CD4-positive, alpha-beta T cell (primary cell): ENCODE data around the gene TROAP. TPM values are rescaled to one million over a fixed set of nuclear protein-coding genes. Genes with fewer than 3 reads are reported as not detected.

Source experiments
- ATAC-seq: fragments of 200-7000 bp; cut with Tn5 transposase; one replicate; pipeline ENCODE4 v1.10.0; 2022; ENCODE audit warnings: mild to moderate bottlenecking; ENCODE audit not compliant: poor library complexity
- CTCF ChIA-PET: fragments of 350-600 bp; sonication (Branson Sonifier 250); formaldehyde crosslinking; loops from one replicate; lab custom pipeline; 2021; ENCODE audit warnings: antibody characterized with exemption, inconsistent platforms; lab: Charles Lee
- POLR2A ChIA-PET: fragments of 350-600 bp; sonication (Branson Sonifier 250); formaldehyde crosslinking; loops from one replicate; lab custom pipeline; 2021; ENCODE audit warnings: antibody characterized with exemption, inconsistent platforms; lab: Charles Lee
- DNase-seq, 14 experiments: peaks; one replicate each; pipeline ENCODE4 v3.0.0-alpha.2; 2013 to 2020; ENCODE audit warnings: mixed read lengths in 2 of 14
- H3K27ac ChIP-seq, 2 donors: one replicate each; pipeline versions ENCODE4 v1.5.1 to v1.7.0; 2013; ENCODE audit warnings: low read length in 2 of 2, low read depth in 1 of 2, mild to moderate bottlenecking in 1 of 2
- H3K27me3 ChIP-seq, 2 experiments: 1 replicate in 1 of 2; 2 replicates in 1 of 2; pipeline versions ENCODE4 v1.6.1 to v1.7.0; 2013; ENCODE audit warnings: low read length in 2 of 2, control low read depth in 1 of 2, mild to moderate bottlenecking in 1 of 2, moderate library complexity in 1 of 2; ENCODE audit not compliant: insufficient read depth in 2 of 2, control insufficient read depth in 1 of 2
- H3K36me3 ChIP-seq: one replicate; pipeline ENCODE4 v1.6.1; 2013; ENCODE audit warnings: low read length, control low read depth; ENCODE audit not compliant: insufficient read depth
- H3K4me1 ChIP-seq: one replicate; pipeline ENCODE4 v1.6.1; 2013; ENCODE audit warnings: low read length, control low read depth; ENCODE audit not compliant: insufficient read depth
- H3K4me3 ChIP-seq: one replicate; pipeline ENCODE4 v1.5.1; 2013; ENCODE audit warnings: mild to moderate bottlenecking, low read length, moderate library complexity
- H3K9me3 ChIP-seq, 2 experiments: 1 replicate in 1 of 2; 2 replicates in 1 of 2; pipeline versions ENCODE4 v1.6.1 to v1.7.0; 2013; ENCODE audit warnings: low read length in 2 of 2, mild to moderate bottlenecking in 2 of 2, control low read depth in 1 of 2, moderate library complexity in 1 of 2; ENCODE audit not compliant: control insufficient read depth in 1 of 2, insufficient read depth in 1 of 2
- H3K27ac Mint-ChIP-seq: one replicate; pipeline ENCODE4 v1.8.0; 2020; ENCODE audit warnings: mixed read lengths
- H3K27me3 Mint-ChIP-seq: one replicate; pipeline ENCODE4 v1.8.0; 2021; ENCODE audit warnings: mixed read lengths
- H3K36me3 Mint-ChIP-seq: one replicate; pipeline ENCODE4 v1.8.0; 2021; ENCODE audit warnings: low read depth, mixed read lengths
- H3K4me1 Mint-ChIP-seq: one replicate; pipeline ENCODE4 v1.8.0; 2021; ENCODE audit warnings: low read depth, mixed read lengths
- H3K4me3 Mint-ChIP-seq: one replicate; pipeline ENCODE4 v1.8.0; 2020; ENCODE audit warnings: mild to moderate bottlenecking, mixed read lengths
- H3K9me3 Mint-ChIP-seq: one replicate; pipeline ENCODE4 v1.8.0; 2020; ENCODE audit warnings: mixed read lengths
- intact Hi-C, 2 experiments: fragments of 100-400 bp; cut with DNase I in 1 of 2; cut with micrococcal nuclease in 1 of 2; formaldehyde crosslinking; loops; one replicate each; pipeline versions ENCODE4 v1.15.1 to v1.9.0; 2023 to 2025; cut with DNase I, micrococcal nuclease
- total RNA-seq, 174 experiments: library from RNA in 2 of 174; stranded (reverse) in 2 of 174; gene quantifications; one replicate each; pipeline ENCODE4 v1.2.3 and lab custom pipeline; 2021 to 2026
- TF ChIP-seq, protein P1 (sequence below): fragments of 200-600 bp; IDR thresholded peaks from one replicate; pipeline ENCODE4 v1.8.0; 2022; ENCODE audit warnings: antibody characterized with exemption, mild to moderate bottlenecking

Gene TROAP
- total RNA-seq, 2 experiments from 2014 or later: 0.30 to 0.31 TPM

DNA sequence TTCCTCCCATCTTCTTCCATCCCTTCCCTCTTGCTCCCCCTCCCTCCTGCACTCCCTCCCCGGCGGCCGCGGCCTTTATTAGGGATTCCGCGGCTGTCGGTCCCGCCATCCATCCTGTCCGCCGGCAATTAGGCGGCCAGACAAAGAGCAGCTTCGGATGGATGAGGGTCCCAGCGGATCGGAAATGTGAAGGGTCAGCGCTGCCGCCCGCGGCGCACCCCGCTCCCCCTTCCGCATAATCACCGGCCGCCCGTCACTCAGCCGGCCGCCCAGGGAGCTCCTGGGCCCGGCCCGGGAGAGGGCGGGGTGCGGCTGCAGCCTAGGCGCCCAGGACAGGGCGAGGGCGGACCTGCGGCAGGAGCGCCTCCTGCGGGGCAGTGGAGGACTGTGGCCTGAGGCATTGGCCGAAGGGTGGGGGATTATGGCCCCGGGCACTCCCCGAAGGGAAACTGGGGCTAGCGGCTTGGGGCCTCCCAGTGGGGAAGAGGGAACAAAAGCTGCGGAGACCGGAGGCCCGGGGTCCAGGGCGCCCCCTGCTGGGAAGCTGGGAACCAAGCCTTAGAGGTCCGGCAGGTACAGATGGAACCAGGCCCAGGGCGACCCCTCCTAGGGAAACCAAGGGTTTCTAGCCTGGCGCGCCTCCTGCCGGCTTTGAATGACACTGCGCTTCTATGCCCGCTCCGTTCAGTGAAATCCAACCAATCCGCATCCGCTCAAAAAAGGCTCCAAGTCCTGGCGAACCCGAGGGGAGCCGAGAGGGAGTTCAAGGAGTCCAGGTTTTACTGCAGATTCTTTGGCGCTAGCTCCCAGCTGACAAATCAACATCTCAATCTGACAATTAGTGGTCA lies 19.2 kb downstream of the TROAP start:
- peak overlapping the region; percentile 51 for H3K4me3 ChIP-seq
- no peak overlapping the region for H3K27ac ChIP-seq
- no peaks in the 10 kb centered on the region for H3K36me3 ChIP-seq
- H3K4me1 ChIP-seq: peaks cover 66% of the 10 kb centered on the region
- Mint-ChIP-seq H3K36me3 (no peaks in the 10 kb centered on the region), H3K4me3 (peak overlapping the region; percentile 78), H3K9me3 (no peaks in the 10 kb centered on the region), H3K27me3 (peaks cover 89% of the 10 kb centered on the region), H3K4me1 (peaks cover 59% of the 10 kb centered on the region), H3K27ac (no peak overlapping the region)
- ATAC-seq (peak; percentile 78), DNase-seq (peak; percentile 42 to 84 (median 63))
- TF ChIP-seq, protein P1, sequence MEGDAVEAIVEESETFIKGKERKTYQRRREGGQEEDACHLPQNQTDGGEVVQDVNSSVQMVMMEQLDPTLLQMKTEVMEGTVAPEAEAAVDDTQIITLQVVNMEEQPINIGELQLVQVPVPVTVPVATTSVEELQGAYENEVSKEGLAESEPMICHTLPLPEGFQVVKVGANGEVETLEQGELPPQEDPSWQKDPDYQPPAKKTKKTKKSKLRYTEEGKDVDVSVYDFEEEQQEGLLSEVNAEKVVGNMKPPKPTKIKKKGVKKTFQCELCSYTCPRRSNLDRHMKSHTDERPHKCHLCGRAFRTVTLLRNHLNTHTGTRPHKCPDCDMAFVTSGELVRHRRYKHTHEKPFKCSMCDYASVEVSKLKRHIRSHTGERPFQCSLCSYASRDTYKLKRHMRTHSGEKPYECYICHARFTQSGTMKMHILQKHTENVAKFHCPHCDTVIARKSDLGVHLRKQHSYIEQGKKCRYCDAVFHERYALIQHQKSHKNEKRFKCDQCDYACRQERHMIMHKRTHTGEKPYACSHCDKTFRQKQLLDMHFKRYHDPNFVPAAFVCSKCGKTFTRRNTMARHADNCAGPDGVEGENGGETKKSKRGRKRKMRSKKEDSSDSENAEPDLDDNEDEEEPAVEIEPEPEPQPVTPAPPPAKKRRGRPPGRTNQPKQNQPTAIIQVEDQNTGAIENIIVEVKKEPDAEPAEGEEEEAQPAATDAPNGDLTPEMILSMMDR: peak; percentile 87
- ChIA-PET CTCF (interaction anchor here (0.6 to 3.5 kb wide), 16 partner anchors 8 to 107 kb away, joined by 3 to 25 read pairs (median 6); partner anchors contain the start of genes SPATS2 and TROAP), POLR2A (interaction anchor here (0.8 to 1.7 kb wide), 7 partner anchors 9 to 171 kb away, joined by 3 to 6 read pairs (median 4); partner anchors contain the start of genes PRPH, SPATS2 and TROAP)
- H3K27me3 ChIP-seq: peaks cover 74 to 79% of the 10 kb centered on the region in 2 experiments
- intact Hi-C loops: loop anchor here (1.0 kb wide), 1 partner anchor 54 kb away; no protein-coding TSS in a partner anchor
- peaks cover 0 to 20% of the 10 kb centered on the region in 2 experiments for H3K9me3 ChIP-seq

DNA sequence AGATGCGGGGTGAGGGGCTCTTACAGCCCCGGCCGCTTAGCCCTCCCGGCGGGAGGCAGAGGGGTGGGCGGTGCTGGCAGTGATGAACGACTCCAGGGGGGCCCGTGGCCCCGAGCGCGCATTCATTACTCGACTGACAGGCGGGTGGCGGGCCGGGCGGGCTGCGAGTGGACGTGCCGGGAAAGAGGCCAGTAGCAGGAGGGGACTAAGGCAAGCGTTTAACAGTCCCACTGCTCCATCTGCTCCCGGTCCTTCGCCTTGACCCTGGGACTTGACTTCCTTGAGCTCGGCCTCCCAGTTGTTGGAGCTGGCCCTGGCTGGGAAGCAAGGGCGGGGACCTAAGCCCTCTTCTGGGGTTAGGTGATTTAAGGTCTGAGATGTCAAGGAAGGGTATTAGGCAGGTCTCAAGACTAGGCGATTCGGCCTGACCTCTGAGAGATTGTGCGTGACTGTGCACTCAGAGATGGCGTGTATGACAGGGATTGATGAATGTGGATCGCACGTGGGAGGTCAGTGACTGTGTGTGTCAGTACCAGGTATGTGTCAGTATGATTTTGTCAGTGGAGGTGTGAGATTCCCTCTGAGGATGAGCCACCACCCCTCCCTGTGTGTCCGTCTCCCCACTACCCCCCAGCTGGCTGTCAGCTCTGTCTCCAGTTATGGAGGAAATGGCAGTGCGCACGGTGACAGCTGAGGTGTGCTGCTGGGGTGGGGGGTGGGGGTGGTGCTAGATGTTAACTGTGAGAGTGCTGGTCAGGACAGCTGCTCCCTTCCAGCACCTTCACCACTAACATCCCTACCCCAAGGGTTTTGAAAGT lies 20.1 kb downstream of the TROAP start:
- peaks cover 66% of the 10 kb centered on the region for H3K4me1 ChIP-seq
- DNase-seq: peak in 4 of 14 experiments; percentile 44 to 63 (median 51)
- Mint-ChIP-seq H3K4me3 (peak overlapping the region; percentile 78), H3K9me3 (no peaks in the 10 kb centered on the region), H3K27ac (no peak overlapping the region), H3K27me3 (peaks cover 89% of the 10 kb centered on the region), H3K36me3 (no peaks in the 10 kb centered on the region), H3K4me1 (peaks cover 52% of the 10 kb centered on the region)
- intact Hi-C loops: loop anchor here (1.0 kb wide), 1 partner anchor 55 kb away; no protein-coding TSS in a partner anchor
- H3K27ac ChIP-seq: no peak overlapping the region
- H3K36me3 ChIP-seq: no peaks in the 10 kb centered on the region
- ChIA-PET CTCF (interaction anchor here (0.9 to 3.5 kb wide), 13 partner anchors 8 to 77 kb away, joined by 3 to 25 read pairs (median 6); partner anchors contain the start of genes SPATS2 and TROAP), POLR2A (interaction anchor here (0.8 to 1.5 kb wide), 7 partner anchors 10 to 224 kb away, joined by 3 to 6 read pairs (median 3); partner anchors contain the start of genes PRPH and TROAP)
- H3K27me3 ChIP-seq: peaks cover 75 to 79% of the 10 kb centered on the region in 2 experiments
- peaks cover 0 to 20% of the 10 kb centered on the region in 2 experiments for H3K9me3 ChIP-seq
- peak; percentile 21 for ATAC-seq
- H3K4me3 ChIP-seq: peak overlapping the region; percentile 51
- TF ChIP-seq, protein P1: no peak
